Activated naive CD8-positive, alpha-beta T cell treated with anti-CD3 and anti-CD28 coated beads for 36 hours (primary cell): ENCODE data around the gene TBC1D10A. TPM values are rescaled to one million over a fixed set of nuclear protein-coding genes. Genes with fewer than 3 reads are reported as not detected.

Experiments used
- total RNA-seq, 2 experiments: library from RNA; stranded (reverse); gene quantifications; one replicate each; pipeline ENCODE4 v1.2.3, GENCODE V29; 2021

TBC1D10A gene
- total RNA-seq, 2 experiments from 2014 or later, result 13.0 to 14.4 TPM

Other genes with a start within 250 kb of the TBC1D10A start
- gene HORMAD2, start 246.5 kb downstream of the TBC1D10A start, total RNA-seq, result not detected
- gene LIF, start 80.2 kb downstream of the TBC1D10A start, total RNA-seq, result 100 to 1,000 TPM; 282 to 288 TPM
- gene OSM, start 60.1 kb downstream of the TBC1D10A start, total RNA-seq, result 10 to 100 TPM; 47.9 to 50.7 TPM
- 1 to 10 TPM; 2.8 to 3.5 TPM for gene CASTOR1, start 37.4 kb downstream of the TBC1D10A start, total RNA-seq
- 100 to 1,000 TPM; 243 to 244 TPM for gene SF3A1, start 30.0 kb upstream of the TBC1D10A start, total RNA-seq
- gene CCDC157, start 30.1 kb upstream of the TBC1D10A start, total RNA-seq, result 1 to 10 TPM; 2.5 to 2.6 TPM
- 1 to 10 TPM; 3.3 to 3.9 TPM for gene RNF215, start 60.5 kb upstream of the TBC1D10A start, total RNA-seq
- 1 to 10 TPM; 9.1 to 9.4 TPM for gene SEC14L2, start 70.1 kb upstream of the TBC1D10A start, total RNA-seq
- gene MTFP1, start 98.8 kb upstream of the TBC1D10A start, total RNA-seq, result 100 to 1,000 TPM; 109 to 114 TPM
- gene SEC14L3, start 145.1 kb upstream of the TBC1D10A start, total RNA-seq, result not detected
- gene SEC14L4, start 178.8 kb upstream of the TBC1D10A start, total RNA-seq, result not detected
- not detected for gene SEC14L6, start 219.8 kb upstream of the TBC1D10A start, total RNA-seq
- not detected for gene GAL3ST1, start 247.7 kb upstream of the TBC1D10A start, total RNA-seq